HepG2 (cell line): ENCODE results near the gene VWC2L. TPM values are rescaled to one million over a fixed set of nuclear protein-coding genes. Genes with fewer than 3 reads are reported as not detected.
A peak's percentile ranks its signal among the peaks of the same experiment; 100 is the strongest.

Source experiments
- BHLHE40 ChIP-seq: IDR thresholded peaks from 2 replicates; pipeline ENCODE4 v1.6.1; 2011; ENCODE audit warnings: low read length, improper control_type of control experiment
- BRD4 ChIP-seq: sonication (generic); formaldehyde crosslinking; IDR thresholded peaks from 2 replicates; pipeline ENCODE4 v1.4.0; 2020; ENCODE audit warnings: missing genetic modification reagents
- CAMTA2 ChIP-seq: sonication (generic); formaldehyde crosslinking; IDR thresholded peaks from 2 replicates; pipeline ENCODE4 v1.4.0; 2020; ENCODE audit warnings: mild to moderate bottlenecking, missing genetic modification reagents, borderline replicate concordance
- DNMT1 ChIP-seq: sonication (generic); formaldehyde crosslinking; IDR thresholded peaks from 2 replicates; pipeline ENCODE4 v1.5.1; 2020; ENCODE audit warnings: mild to moderate bottlenecking, missing genetic modification reagents
- RBM22 ChIP-seq: fragments of 200-400 bp; formaldehyde crosslinking; optimal IDR thresholded peaks from 2 replicates; pipeline ENCODE3; 2017; ENCODE audit warnings: mild to moderate bottlenecking, low read length, moderate library complexity
- SP4 ChIP-seq: sonication (generic); formaldehyde crosslinking; IDR thresholded peaks from 2 replicates; pipeline ENCODE4 v1.8.1; 2023; ENCODE audit warnings: mild to moderate bottlenecking, missing genetic modification reagents
- TEAD3 ChIP-seq: optimal IDR thresholded peaks from 2 replicates; pipeline ENCODE3; 2016; ENCODE audit warnings: borderline replicate concordance
- ZNF329 ChIP-seq: sonication (generic); formaldehyde crosslinking; IDR thresholded peaks from 2 replicates; pipeline ENCODE4 v1.9.0; 2021; ENCODE audit warnings: low read depth, mild to moderate bottlenecking, missing genetic modification reagents
- ZNF367 ChIP-seq: sonication (generic); formaldehyde crosslinking; IDR thresholded peaks from 2 replicates; pipeline ENCODE4 v1.4.0; 2020; ENCODE audit warnings: missing genetic modification reagents, borderline replicate concordance
- ZNF570 ChIP-seq: sonication (generic); formaldehyde crosslinking; IDR thresholded peaks from 2 replicates; pipeline ENCODE4 v1.4.0; 2020; ENCODE audit warnings: mild to moderate bottlenecking, missing genetic modification reagents, borderline replicate concordance
- ZNF891 ChIP-seq: sonication (generic); formaldehyde crosslinking; IDR thresholded peaks from 2 replicates; pipeline ENCODE4 v1.5.0; 2020; ENCODE audit warnings: mild to moderate bottlenecking, missing genetic modification reagents
- polyA plus RNA-seq, 8 experiments: library from polyadenylated mRNA; depleted of rRNA in 3 of 8; stranded (reverse) in 7 of 8; unstranded in 1 of 8; fragments of >200 nt; fragmentation: Illumina TruSeq in 4 of 8; extraction: Trizol in 4 of 8; gene quantifications; 2 replicates each; pipeline versions ENCODE4 v1.2.1 to v1.2.3, GENCODE V29; 2011 to 2016; ENCODE audit warnings: low read depth in 4 of 8, missing spikeins in 1 of 8, mixed read lengths in 1 of 8; ENCODE audit not compliant: insufficient read depth in 1 of 8
- total RNA-seq, 5 experiments: library from RNA; depleted of rRNA; stranded (reverse); fragments of >200 nt; fragmentation: Illumina TruSeq; extraction: Trizol; gene quantifications; 2 replicates each; pipeline ENCODE4 v1.2.3, GENCODE V29; 2016; ENCODE audit warnings: low read depth in 1 of 5
- TF ChIP-seq, protein P1 (sequence below): IDR thresholded peaks from 2 replicates; pipeline ENCODE4 v1.6.1; 2012; ENCODE audit warnings: low read length, improper control_type of control experiment
- TF ChIP-seq, protein P2 (sequence below): sonication (generic); formaldehyde crosslinking; IDR thresholded peaks from 2 replicates; pipeline ENCODE4 v1.5.0; 2020; ENCODE audit warnings: mild to moderate bottlenecking, missing genetic modification reagents
- TF ChIP-seq, protein P3 (sequence below): sonication (generic); formaldehyde crosslinking; IDR thresholded peaks from 2 replicates; pipeline ENCODE4 v1.5.0; 2020; ENCODE audit warnings: missing genetic modification reagents
- TF ChIP-seq, protein P4 (sequence below): sonication (generic); formaldehyde crosslinking; conservative IDR thresholded peaks from 2 replicates; pipeline ENCODE4 v1.8.0; 2022; ENCODE audit warnings: low read depth, missing genetic modification reagents
- TF ChIP-seq, protein P5 (sequence below): sonication (generic); formaldehyde crosslinking; IDR thresholded peaks from 2 replicates; pipeline ENCODE4 v1.4.0; 2020; ENCODE audit warnings: mild to moderate bottlenecking, missing genetic modification reagents, borderline replicate concordance

The VWC2L gene
- total and polyA plus RNA-seq, 2 of the 13 experiments (the other 11 are each of a cell fraction or from before 2014, with no cell fraction given) = not detected

DNA sequence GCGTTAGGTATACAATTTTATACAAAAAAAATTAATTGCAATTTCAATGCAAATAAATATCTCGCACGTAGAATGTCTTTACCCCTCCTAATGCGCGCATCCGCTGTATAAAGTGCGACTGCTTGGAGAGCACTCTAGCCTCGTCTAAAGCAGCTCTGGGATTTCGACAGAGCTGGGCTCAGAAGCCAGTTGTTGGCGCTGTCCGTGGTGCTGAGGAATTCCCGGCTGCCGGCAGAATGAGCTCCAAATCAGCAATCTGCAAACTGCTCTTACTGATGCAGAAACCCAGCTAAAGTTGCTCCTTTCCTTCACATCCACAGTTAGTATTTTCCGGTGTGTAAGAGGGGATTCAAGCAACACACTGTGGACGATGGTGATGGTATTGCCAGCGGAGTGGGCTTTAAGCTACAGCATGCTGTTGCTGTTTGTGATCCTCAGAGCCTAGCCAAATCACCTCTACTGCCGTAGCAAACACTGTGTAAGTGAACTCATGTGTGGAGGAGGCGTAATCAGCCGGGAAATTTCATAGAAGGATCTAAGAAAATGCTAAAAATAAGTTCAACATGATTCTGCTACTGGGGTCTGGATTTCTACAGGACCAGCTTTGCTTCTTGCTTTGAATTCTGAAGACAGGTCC lies at the start of gene VWC2L (continued):
- TF ChIP-seq TEAD3 (CRISPR knock-in tag) (peak; percentile 88), ZNF329 (CRISPR knock-in tag) (0 out of 2 replicates have a peak, but pooled peaks have one; percentile 40), CAMTA2 (CRISPR knock-in tag) (peak; percentile 44; the same call in 1 of the 2 replicates), ZNF367 (peak; percentile 64; the same call in 1 of the 2 replicates), BRD4 (CRISPR knock-in tag) (no peak), ZNF891 (CRISPR knock-in tag) (peak; percentile 92), BHLHE40 (no peak), DNMT1 (CRISPR knock-in tag) (no peak), SP4 (peak; percentile 58; the same call in 1 of the 2 replicates), RBM22 (no peak), ZNF570 (CRISPR knock-in tag) (no peak)
- TF ChIP-seq, protein P1, sequence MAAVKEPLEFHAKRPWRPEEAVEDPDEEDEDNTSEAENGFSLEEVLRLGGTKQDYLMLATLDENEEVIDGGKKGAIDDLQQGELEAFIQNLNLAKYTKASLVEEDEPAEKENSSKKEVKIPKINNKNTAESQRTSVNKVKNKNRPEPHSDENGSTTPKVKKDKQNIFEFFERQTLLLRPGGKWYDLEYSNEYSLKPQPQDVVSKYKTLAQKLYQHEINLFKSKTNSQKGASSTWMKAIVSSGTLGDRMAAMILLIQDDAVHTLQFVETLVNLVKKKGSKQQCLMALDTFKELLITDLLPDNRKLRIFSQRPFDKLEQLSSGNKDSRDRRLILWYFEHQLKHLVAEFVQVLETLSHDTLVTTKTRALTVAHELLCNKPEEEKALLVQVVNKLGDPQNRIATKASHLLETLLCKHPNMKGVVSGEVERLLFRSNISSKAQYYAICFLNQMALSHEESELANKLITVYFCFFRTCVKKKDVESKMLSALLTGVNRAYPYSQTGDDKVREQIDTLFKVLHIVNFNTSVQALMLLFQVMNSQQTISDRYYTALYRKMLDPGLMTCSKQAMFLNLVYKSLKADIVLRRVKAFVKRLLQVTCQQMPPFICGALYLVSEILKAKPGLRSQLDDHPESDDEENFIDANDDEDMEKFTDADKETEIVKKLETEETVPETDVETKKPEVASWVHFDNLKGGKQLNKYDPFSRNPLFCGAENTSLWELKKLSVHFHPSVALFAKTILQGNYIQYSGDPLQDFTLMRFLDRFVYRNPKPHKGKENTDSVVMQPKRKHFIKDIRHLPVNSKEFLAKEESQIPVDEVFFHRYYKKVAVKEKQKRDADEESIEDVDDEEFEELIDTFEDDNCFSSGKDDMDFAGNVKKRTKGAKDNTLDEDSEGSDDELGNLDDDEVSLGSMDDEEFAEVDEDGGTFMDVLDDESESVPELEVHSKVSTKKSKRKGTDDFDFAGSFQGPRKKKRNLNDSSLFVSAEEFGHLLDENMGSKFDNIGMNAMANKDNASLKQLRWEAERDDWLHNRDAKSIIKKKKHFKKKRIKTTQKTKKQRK = no peak
- TF ChIP-seq, protein P2, sequence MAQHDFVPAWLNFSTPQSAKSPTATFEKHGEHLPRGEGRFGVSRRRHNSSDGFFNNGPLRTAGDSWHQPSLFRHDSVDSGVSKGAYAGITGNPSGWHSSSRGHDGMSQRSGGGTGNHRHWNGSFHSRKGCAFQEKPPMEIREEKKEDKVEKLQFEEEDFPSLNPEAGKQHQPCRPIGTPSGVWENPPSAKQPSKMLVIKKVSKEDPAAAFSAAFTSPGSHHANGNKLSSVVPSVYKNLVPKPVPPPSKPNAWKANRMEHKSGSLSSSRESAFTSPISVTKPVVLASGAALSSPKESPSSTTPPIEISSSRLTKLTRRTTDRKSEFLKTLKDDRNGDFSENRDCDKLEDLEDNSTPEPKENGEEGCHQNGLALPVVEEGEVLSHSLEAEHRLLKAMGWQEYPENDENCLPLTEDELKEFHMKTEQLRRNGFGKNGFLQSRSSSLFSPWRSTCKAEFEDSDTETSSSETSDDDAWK (CRISPR knock-in tag) = no peak
- TF ChIP-seq, protein P3, sequence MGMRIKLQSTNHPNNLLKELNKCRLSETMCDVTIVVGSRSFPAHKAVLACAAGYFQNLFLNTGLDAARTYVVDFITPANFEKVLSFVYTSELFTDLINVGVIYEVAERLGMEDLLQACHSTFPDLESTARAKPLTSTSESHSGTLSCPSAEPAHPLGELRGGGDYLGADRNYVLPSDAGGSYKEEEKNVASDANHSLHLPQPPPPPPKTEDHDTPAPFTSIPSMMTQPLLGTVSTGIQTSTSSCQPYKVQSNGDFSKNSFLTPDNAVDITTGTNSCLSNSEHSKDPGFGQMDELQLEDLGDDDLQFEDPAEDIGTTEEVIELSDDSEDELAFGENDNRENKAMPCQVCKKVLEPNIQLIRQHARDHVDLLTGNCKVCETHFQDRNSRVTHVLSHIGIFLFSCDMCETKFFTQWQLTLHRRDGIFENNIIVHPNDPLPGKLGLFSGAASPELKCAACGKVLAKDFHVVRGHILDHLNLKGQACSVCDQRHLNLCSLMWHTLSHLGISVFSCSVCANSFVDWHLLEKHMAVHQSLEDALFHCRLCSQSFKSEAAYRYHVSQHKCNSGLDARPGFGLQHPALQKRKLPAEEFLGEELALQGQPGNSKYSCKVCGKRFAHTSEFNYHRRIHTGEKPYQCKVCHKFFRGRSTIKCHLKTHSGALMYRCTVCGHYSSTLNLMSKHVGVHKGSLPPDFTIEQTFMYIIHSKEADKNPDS (CRISPR knock-in tag) = no peak
- TF ChIP-seq, protein P4, sequence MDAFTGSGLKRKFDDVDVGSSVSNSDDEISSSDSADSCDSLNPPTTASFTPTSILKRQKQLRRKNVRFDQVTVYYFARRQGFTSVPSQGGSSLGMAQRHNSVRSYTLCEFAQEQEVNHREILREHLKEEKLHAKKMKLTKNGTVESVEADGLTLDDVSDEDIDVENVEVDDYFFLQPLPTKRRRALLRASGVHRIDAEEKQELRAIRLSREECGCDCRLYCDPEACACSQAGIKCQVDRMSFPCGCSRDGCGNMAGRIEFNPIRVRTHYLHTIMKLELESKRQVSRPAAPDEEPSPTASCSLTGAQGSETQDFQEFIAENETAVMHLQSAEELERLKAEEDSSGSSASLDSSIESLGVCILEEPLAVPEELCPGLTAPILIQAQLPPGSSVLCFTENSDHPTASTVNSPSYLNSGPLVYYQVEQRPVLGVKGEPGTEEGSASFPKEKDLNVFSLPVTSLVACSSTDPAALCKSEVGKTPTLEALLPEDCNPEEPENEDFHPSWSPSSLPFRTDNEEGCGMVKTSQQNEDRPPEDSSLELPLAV (CRISPR knock-in tag) = no peak
- TF ChIP-seq, protein P5, sequence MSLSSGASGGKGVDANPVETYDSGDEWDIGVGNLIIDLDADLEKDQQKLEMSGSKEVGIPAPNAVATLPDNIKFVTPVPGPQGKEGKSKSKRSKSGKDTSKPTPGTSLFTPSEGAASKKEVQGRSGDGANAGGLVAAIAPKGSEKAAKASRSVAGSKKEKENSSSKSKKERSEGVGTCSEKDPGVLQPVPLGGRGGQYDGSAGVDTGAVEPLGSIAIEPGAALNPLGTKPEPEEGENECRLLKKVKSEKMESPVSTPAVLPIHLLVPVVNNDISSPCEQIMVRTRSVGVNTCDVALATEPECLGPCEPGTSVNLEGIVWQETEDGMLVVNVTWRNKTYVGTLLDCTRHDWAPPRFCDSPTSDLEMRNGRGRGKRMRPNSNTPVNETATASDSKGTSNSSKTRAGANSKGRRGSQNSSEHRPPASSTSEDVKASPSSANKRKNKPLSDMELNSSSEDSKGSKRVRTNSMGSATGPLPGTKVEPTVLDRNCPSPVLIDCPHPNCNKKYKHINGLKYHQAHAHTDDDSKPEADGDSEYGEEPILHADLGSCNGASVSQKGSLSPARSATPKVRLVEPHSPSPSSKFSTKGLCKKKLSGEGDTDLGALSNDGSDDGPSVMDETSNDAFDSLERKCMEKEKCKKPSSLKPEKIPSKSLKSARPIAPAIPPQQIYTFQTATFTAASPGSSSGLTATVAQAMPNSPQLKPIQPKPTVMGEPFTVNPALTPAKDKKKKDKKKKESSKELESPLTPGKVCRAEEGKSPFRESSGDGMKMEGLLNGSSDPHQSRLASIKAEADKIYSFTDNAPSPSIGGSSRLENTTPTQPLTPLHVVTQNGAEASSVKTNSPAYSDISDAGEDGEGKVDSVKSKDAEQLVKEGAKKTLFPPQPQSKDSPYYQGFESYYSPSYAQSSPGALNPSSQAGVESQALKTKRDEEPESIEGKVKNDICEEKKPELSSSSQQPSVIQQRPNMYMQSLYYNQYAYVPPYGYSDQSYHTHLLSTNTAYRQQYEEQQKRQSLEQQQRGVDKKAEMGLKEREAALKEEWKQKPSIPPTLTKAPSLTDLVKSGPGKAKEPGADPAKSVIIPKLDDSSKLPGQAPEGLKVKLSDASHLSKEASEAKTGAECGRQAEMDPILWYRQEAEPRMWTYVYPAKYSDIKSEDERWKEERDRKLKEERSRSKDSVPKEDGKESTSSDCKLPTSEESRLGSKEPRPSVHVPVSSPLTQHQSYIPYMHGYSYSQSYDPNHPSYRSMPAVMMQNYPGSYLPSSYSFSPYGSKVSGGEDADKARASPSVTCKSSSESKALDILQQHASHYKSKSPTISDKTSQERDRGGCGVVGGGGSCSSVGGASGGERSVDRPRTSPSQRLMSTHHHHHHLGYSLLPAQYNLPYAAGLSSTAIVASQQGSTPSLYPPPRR (CRISPR knock-in tag) = no peak
